HAP-1 (cell line): Measurements from ENCODE around the gene DHX8.
"Not testable (repeated sequence)": the region's sequence is repeated elsewhere in the genome, so short reads cannot be mapped to it uniquely, and the experiment has no call there.

Experiments used
- DNase-seq, 2 experiments: peaks; one replicate each; pipeline ENCODE4 v3.0.0-alpha.2; 2016 to 2020; ENCODE audit warnings: low spot score in 2 of 2
- H3K27me3 ChIP-seq: fragments of 250-450 bp; sonication (Bioruptor Pico); 2 replicates; pipeline ENCODE4 v1.5.1; 2020; ENCODE audit warnings: low read depth, mild to moderate bottlenecking, moderate library complexity
- H3K36me3 ChIP-seq: fragments of 250-450 bp; sonication (Bioruptor Pico); replicated peaks from 2 replicates; pipeline ENCODE4 v1.5.1; 2020; ENCODE audit warnings: mild to moderate bottlenecking
- H3K4me1 ChIP-seq: fragments of 250-450 bp; sonication (Bioruptor Pico); 2 replicates; pipeline ENCODE4 v1.5.1; 2020; ENCODE audit warnings: mild to moderate bottlenecking
- H3K4me3 ChIP-seq: fragments of 250-450 bp; sonication (Bioruptor Pico); 2 replicates; pipeline ENCODE4 v1.5.1; 2020; ENCODE audit warnings: mild to moderate bottlenecking, moderate library complexity
- H3K9me3 ChIP-seq: fragments of 250-450 bp; sonication (Bioruptor Pico); 2 replicates; pipeline ENCODE4 v1.5.1; 2020; ENCODE audit warnings: mild to moderate bottlenecking, moderate library complexity
- in situ Hi-C: fragments of 300-500 bp; cut with MboI; formaldehyde crosslinking; loops from 3 replicates; pipeline ENCODE4 v1.14.3; 2020; ENCODE audit warnings: low sequenced_read_pairs, inconsistent platforms, mixed read lengths

The DHX8 gene

DNA sequence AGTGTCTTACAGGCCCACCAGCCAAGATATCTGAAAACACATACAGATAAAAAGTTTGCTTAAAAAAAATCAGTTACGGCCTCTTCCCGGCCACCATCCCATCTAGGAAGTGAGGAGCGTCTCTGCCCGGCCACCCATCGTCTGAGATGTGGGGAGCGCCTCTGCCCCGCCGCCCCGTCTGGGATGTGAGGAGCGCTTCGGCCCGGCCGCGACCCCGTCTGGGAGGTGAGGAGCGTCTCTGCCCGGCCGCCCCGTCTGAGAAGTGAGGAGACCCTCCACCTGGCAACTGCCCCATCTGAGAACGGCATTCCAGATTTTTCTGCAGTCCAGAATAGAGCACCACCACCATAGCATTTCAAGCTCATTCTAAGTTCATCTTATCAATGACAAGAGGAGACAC is 33.0 kb upstream of the DHX8 start:
- H3K4me1 ChIP-seq, in situ Hi-C loops: not testable (repeated sequence)

DNA sequence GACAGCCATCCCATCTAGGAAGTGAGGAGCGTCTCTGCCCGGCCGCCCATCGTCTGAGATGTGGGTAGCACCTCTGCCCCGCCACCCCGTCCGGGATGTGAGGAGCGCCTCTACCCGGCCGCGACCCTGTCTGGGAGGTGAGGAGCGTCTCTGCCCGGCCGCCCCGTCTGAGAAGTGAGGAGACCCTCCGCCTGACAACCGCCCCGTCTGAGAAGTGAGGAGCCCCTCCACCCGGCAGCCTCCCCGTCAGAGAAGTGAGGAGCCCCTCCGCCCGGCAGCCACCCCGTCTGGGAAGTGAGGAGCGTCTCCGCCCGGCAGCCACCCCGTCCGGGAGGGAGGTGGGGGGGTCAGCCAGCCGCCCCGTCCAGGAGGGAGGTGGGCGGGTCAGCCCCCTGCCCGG is 32.0 kb upstream of the DHX8 start:
- H3K4me1 ChIP-seq, H3K27me3 ChIP-seq, H3K4me3 ChIP-seq, H3K36me3 ChIP-seq, H3K9me3 ChIP-seq, in situ Hi-C loops, DNase-seq: not testable (repeated sequence)

More for the DNA sequence above, 33.0 kb upstream of the DHX8 start:
- H3K27me3 ChIP-seq, H3K36me3 ChIP-seq, DNase-seq, H3K4me3 ChIP-seq, H3K9me3 ChIP-seq: not testable (repeated sequence)

DNA sequence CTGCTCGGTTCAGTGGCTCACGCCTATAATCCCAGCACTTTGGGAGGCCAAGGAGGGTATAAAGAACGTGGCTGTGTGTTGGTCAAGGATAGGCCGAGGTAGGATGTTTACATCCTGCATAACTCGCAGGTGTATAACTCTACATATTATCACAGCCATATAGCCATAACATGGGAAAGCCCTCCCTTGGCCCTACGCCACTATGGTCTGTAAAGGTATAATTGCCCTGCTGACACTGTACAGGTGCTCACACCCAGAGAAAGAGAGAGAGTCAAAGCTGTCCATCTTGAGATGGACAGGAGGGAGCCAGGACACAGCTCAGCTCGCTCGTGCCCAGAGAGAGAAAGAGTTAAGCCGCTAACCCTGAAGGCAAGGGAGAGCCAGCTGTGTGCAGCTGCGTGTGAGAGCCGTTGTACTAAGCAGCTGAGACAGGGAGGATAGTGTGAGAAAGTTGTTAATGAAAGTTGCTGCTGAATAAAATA is 30.4 kb upstream of the DHX8 start:
- no peak for DNase-seq
- 0 out of 2 replicates have a peak, but pooled peaks cover 2% of the 10 kb centered on the region for H3K9me3 ChIP-seq
- no peak overlapping the region for H3K4me3 ChIP-seq
- no peaks in the 10 kb centered on the region for H3K27me3 ChIP-seq
- no peaks in the 10 kb centered on the region for H3K4me1 ChIP-seq
- no peaks in the 10 kb centered on the region for H3K36me3 ChIP-seq
- in situ Hi-C loops, result no loop called here

DNA sequence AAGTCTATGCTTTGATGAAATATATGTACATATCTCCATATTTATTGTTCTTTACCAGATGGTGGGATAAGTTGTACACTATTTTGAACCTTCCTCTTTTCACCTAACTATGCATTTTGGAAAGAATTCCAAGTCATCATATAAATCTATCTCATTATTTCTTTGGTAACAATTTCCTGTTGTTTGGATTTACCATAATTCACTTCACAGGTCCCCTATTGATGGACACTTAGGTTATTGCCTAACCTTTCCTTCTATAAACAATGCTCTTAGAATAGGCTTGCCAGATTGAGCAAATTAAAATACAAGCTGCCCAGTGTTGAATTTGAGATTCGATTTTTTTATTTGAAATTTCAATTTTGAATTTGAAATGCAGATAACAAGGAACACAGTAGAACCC is 28.9 kb upstream of the DHX8 start:
- Histone ChIP-seq H3K9me3 (0 out of 2 replicates have a peak, but pooled peaks cover 1% of the 10 kb centered on the region), H3K4me3 (no peak overlapping the region), H3K4me1 (no peaks in the 10 kb centered on the region), H3K36me3 (no peaks in the 10 kb centered on the region), H3K27me3 (no peaks in the 10 kb centered on the region; the same call in 1 of the 2 replicates)
- DNase-seq, result no peak
- in situ Hi-C loops, result no loop called here

DNA sequence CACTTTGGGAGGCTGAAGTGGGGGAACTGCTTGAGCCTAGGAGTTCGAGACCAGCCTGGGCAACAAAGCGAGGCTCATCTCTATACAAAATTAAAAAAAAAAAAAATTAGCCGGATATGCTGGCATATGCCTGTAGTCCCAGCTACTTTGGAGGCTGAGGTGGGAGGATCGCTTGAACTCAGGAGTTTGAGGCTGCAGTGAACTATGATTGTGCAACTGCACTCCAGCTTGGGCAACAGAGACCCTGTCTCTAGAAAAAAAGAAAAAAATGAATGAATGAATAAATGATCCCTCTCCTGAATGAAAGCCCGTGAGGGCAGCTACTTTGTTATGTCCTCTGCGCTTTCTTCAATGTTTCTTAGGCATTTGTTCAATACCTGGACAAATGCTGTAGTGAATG is 27.7 kb upstream of the DHX8 start:
- Histone ChIP-seq H3K36me3 (no peaks in the 10 kb centered on the region), H3K4me1 (no peaks in the 10 kb centered on the region), H3K27me3 (no peaks in the 10 kb centered on the region; the same call in 1 of the 2 replicates), H3K9me3 (no peaks in the 10 kb centered on the region), H3K4me3 (no peak overlapping the region)
- in situ Hi-C loops, result no loop called here
- DNase-seq, result no peak

DNA sequence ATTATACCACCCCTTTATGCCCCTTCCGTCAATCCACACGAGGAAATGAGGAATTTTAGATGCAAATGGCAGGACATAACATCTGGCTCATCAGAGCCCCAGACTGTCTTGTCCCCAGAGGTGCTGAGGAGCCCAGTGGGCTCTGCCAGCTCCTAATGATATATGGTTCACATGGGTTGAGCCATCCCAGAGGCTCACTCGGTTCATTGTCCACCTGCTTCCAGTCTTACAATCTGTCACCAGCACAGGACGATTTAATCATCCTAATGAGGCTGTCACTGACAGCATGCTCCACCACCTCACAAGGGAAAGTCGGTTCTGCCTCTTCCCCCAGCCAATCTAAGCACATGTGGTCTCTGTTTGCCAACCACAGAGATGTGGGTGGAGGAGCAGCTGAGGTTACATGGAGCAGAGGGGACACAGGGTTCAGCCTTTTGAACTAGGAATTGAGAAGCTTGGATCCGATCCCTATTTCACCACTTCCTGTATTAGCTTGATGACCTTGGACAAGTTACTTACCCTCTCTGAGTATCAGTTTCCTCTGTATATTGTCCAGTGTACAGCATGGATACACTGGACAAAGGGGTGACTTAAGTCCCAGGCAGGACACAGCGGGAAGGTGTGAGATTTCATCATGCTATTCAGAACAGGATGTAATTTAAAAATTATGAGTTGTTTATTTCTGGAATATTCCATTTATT is 27.0 kb upstream of the DHX8 start:
- in situ Hi-C loops, result no loop called here
- no peaks in the 10 kb centered on the region for H3K9me3 ChIP-seq
- H3K4me1 ChIP-seq, result no peaks in the 10 kb centered on the region
- no peak for DNase-seq
- no peak overlapping the region for H3K4me3 ChIP-seq
- no peaks in the 10 kb centered on the region; the same call in 1 of the 2 replicates for H3K27me3 ChIP-seq
- no peaks in the 10 kb centered on the region for H3K36me3 ChIP-seq

DNA sequence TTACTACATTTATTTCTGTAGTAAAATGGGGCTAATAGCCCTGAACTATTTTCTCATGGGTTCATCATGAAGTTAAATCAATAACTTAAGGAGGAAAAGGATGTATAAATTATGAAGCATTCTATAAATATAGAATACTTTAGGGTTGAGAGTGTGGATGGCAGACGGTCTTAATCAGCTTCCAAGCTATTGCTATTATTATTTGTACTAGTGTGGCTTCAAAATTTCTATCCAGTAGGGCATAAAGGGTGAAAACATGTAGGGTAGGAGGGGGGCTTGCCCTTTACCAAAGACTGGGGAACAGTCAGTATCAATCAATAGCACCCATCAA is 26.4 kb upstream of the DHX8 start:
- Histone ChIP-seq H3K9me3 (no peaks in the 10 kb centered on the region), H3K27me3 (no peaks in the 10 kb centered on the region; the same call in 1 of the 2 replicates), H3K4me1 (no peaks in the 10 kb centered on the region), H3K36me3 (no peaks in the 10 kb centered on the region), H3K4me3 (no peak overlapping the region)
- DNase-seq, result no peak
- in situ Hi-C loops, result no loop called here

DNA sequence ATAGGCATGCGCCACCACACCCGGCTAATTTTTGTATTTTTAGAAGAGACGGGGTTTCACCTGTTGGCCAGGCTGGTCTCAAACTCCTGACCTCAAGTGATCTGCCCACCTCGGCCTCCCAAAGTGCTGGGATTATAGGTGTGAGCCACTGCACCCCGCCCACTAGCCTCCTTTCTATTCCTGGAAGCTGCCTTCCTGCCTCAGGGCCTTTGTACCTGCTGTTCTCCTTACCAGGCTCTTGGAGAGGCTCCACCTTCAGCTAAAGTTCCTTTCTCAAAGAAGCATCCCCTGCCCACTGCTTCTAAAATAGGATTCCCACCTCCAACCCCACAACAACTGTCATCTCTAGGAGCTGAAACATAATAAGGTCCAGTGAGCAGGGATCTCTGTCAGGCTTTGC is 23.9 kb upstream of the DHX8 start:
- H3K36me3 ChIP-seq, H3K9me3 ChIP-seq, H3K4me3 ChIP-seq, H3K4me1 ChIP-seq, DNase-seq, H3K27me3 ChIP-seq, in situ Hi-C loops: not testable (repeated sequence)

DNA sequence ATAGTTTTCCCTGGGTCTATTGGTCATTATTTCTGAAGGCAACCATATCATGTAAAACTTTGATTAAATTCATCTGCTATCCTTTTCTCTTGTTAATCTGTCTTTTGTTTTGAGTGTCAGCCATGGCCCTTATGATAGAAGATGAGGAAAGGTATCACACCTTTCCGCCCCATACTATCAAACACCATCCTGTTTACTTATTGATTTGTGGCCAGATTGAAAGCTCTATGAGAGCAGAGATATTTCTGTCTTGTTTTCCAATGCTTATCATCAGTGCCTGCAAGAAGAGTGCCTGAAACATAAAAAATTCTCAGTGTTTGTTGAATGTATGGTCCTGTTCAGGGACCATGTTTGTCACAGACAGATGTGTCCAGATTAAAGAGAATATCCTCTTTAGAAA is 22.6 kb upstream of the DHX8 start:
- in situ Hi-C loops, result no loop called here
- H3K27me3 ChIP-seq, result no peaks in the 10 kb centered on the region; the same call in none of the 2 replicates
- H3K9me3 ChIP-seq, result no peaks in the 10 kb centered on the region
- H3K36me3 ChIP-seq, result no peaks in the 10 kb centered on the region
- H3K4me1 ChIP-seq, result no peaks in the 10 kb centered on the region
- DNase-seq, result no peak
- no peak overlapping the region for H3K4me3 ChIP-seq

DNA sequence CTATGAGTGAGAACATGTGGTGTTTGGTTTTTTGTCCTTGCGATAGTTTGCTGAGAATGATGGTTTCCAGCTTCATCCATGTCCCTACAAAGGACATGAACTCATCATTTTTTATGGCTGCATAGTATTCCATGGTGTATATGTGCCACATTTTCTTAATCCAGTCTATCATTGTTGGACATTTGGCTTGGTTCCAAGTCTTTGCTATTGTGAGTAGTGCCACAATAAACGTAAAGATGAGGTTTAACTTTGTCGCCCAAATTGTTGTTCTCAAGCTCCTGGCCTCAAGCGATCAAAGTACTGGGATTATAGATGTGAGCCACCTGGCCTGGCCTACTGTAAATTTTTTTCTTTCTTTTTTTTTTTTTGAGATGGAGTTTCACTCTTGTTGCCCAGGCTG is 21.2 kb upstream of the DHX8 start:
- in situ Hi-C loops, H3K4me1 ChIP-seq: not testable (repeated sequence)

DNA sequence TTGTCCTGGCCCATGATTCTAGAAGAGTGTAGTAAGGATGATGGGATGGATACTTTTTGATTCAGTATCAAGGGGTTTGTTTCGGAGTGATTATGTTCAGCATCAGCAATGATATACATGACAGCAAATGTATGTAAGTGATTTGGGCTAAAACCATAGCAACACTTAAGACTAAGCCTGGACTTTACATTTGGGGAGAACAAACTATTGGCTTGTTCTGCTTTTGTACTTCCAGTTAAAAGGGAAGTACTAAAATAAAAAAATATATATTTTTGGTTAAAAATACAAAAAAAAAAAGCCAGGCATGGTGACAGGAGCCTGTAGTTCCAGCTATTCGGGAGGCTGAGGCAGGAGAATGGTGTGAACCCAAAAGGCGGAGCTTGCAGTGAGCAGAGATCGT is 20.5 kb upstream of the DHX8 start:
- Histone ChIP-seq H3K27me3 (no peaks in the 10 kb centered on the region; the same call in none of the 2 replicates), H3K4me3 (no peak overlapping the region), H3K9me3 (no peaks in the 10 kb centered on the region), H3K36me3 (no peaks in the 10 kb centered on the region), H3K4me1 (no peaks in the 10 kb centered on the region)
- in situ Hi-C loops, result no loop called here
- no peak for DNase-seq

More for the DNA sequence above, 21.2 kb upstream of the DHX8 start:
- not testable (repeated sequence) for H3K9me3 ChIP-seq, H3K4me3 ChIP-seq, H3K36me3 ChIP-seq, H3K27me3 ChIP-seq, DNase-seq

DNA sequence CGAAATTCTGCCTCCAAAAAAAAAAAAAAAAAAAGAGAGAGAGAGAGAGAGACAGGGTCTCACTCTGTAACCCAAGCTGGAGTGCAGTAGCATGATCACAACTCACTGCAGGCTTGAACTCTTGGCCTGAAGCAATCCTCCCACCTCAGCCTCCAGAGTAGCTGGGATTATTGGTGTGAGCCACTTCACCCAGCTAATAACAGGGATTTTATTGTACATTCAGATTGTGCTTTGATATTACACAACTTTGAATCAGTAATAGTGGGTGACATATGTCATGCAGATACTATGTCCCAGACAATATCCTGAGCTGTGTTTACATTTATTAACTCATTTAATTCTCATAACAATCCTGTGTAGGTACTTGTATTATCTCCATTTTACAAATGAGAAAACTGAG is 19.7 kb upstream of the DHX8 start:
- no peaks in the 10 kb centered on the region for H3K4me1 ChIP-seq
- H3K9me3 ChIP-seq, result no peaks in the 10 kb centered on the region
- DNase-seq, result no peak
- in situ Hi-C loops, result no loop called here
- H3K4me3 ChIP-seq, result no peak overlapping the region
- no peaks in the 10 kb centered on the region for H3K36me3 ChIP-seq
- no peaks in the 10 kb centered on the region; the same call in none of the 2 replicates for H3K27me3 ChIP-seq

DNA sequence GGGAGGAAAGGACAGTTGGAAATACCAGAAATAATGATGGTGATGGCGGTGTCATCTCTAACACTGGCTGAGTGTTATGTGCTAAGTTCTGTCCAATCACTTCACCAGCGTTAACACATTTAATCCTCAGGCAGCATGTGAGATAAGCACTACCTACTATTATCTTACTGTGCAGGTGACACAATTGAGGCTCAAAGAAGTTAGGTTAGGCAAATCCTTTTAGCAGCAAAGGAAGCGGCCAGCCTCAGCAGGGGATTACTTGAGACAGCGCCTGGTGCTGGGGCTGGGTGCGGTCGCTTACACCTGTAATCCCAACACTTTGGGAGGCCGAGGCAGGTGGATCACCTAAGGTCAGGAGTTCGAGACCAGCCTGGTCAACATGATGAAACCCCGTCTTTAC is 18.7 kb upstream of the DHX8 start:
- no peaks in the 10 kb centered on the region for H3K36me3 ChIP-seq
- no peak for DNase-seq
- no peak overlapping the region for H3K4me3 ChIP-seq
- H3K9me3 ChIP-seq, result no peaks in the 10 kb centered on the region
- in situ Hi-C loops, result no loop called here
- no peaks in the 10 kb centered on the region for H3K4me1 ChIP-seq
- H3K27me3 ChIP-seq, result no peaks in the 10 kb centered on the region; the same call in none of the 2 replicates

DNA sequence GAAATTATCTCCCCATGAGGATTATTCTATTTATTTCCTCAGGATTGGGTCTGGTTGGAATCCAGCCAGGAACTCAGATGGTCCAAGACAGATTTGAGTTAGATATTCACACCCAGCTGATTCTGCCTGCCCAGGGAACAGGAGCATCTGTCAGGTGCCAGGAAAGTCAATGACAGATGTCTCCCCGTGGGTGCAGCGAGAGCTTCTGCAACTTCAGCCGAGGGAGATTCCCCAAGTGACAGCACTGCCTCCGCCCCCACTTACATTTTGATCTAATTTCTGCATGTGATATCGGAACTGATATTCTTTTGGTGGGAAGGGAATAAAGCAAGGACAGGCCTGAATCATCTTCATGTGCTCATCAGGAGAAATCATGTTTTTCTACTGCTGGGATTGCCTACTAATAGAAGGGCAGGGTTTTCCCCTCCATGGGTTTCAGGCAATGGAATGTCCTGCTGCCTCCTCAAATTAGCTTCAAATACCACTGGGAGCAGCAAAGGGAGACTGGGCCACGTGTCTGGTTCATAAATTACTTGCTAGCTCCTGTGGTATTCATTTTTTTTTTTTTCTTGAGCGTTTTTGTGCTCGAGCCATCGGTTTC is 15.7 kb upstream of the DHX8 start:
- H3K36me3 ChIP-seq, result no peaks in the 10 kb centered on the region
- in situ Hi-C loops, result no loop called here
- no peaks in the 10 kb centered on the region for H3K4me1 ChIP-seq
- no peak for DNase-seq
- no peaks in the 10 kb centered on the region for H3K9me3 ChIP-seq
- no peaks in the 10 kb centered on the region; the same call in 1 of the 2 replicates for H3K27me3 ChIP-seq
- no peak overlapping the region for H3K4me3 ChIP-seq
